HepG2 (cell line): ENCODE data around the gene JSRP1. TPM values are rescaled to one million over a fixed set of nuclear protein-coding genes. Genes with fewer than 3 reads are reported as not detected.

Experiments
- CBX1 ChIP-seq: IDR thresholded peaks from one replicate; pipeline ENCODE4 v1.6.1; 2016; ENCODE audit warnings: antibody characterized with exemption, low read depth
- DNMT1 ChIP-seq: sonication (generic); formaldehyde crosslinking; IDR thresholded peaks from 2 replicates; pipeline ENCODE4 v1.5.1; 2020; ENCODE audit warnings: mild to moderate bottlenecking, missing genetic modification reagents
- ERF ChIP-seq: IDR thresholded peaks from 2 replicates; pipeline ENCODE4 v1.6.1; 2018; ENCODE audit warnings: missing biosample characterization, missing genetic modification reagents
- FOXK2 ChIP-seq: fragments of 450-650 bp; IDR thresholded peaks from 2 replicates; pipeline ENCODE4 v1.6.1; 2016
- MED1 ChIP-seq: sonication (generic); formaldehyde crosslinking; IDR thresholded peaks from 2 replicates; pipeline ENCODE4 v1.4.0; 2020; ENCODE audit warnings: missing genetic modification reagents
- MYNN ChIP-seq: sonication (generic); formaldehyde crosslinking; IDR thresholded peaks from 2 replicates; pipeline ENCODE4 v1.4.0; 2020; ENCODE audit warnings: mild to moderate bottlenecking, low read depth, missing genetic modification reagents
- NFE2 ChIP-seq: sonication (generic); formaldehyde crosslinking; IDR thresholded peaks from 2 replicates; pipeline ENCODE4 v1.4.0; 2020; ENCODE audit warnings: missing genetic modification reagents
- PHF5A ChIP-seq: IDR thresholded peaks from one replicate; pipeline ENCODE4 v1.6.1; 2018; ENCODE audit warnings: low read depth, missing genetic modification reagents; ENCODE audit not compliant: unreplicated experiment
- PLSCR1 ChIP-seq: sonication (generic); formaldehyde crosslinking; IDR thresholded peaks from 2 replicates; pipeline ENCODE4 v1.5.0; 2020; ENCODE audit warnings: missing genetic modification reagents, mild to moderate bottlenecking, borderline replicate concordance
- POGZ ChIP-seq: sonication (generic); formaldehyde crosslinking; IDR thresholded peaks from 2 replicates; pipeline ENCODE4 v1.4.0; 2020; ENCODE audit warnings: mild to moderate bottlenecking, missing genetic modification reagents
- RBM22 ChIP-seq: fragments of 200-400 bp; formaldehyde crosslinking; optimal IDR thresholded peaks from 2 replicates; pipeline ENCODE3; 2017; ENCODE audit warnings: mild to moderate bottlenecking, low read length, moderate library complexity
- TAF1 ChIP-seq: sonication (generic); formaldehyde crosslinking; IDR thresholded peaks from 2 replicates; pipeline ENCODE4 v1.4.0; 2020; ENCODE audit warnings: missing genetic modification reagents
- TRIM22 ChIP-seq: fragments of 450-650 bp; IDR thresholded peaks from 2 replicates; pipeline ENCODE4 v1.6.1; 2017
- ZBTB2 ChIP-seq: sonication (generic); formaldehyde crosslinking; IDR thresholded peaks from 2 replicates; pipeline ENCODE4 v1.8.0; 2022; ENCODE audit warnings: low read depth, missing genetic modification reagents
- ZBTB26 ChIP-seq: IDR thresholded peaks from 2 replicates; pipeline ENCODE4 v1.6.1; 2016; ENCODE audit warnings: missing compliant biosample characterization, missing genetic modification reagents, borderline replicate concordance
- ZBTB38 ChIP-seq: sonication (generic); formaldehyde crosslinking; IDR thresholded peaks from 2 replicates; pipeline ENCODE4 v1.5.1; 2020; ENCODE audit warnings: mild to moderate bottlenecking, missing genetic modification reagents
- ZC3H13 ChIP-seq: sonication (generic); formaldehyde crosslinking; IDR thresholded peaks from 2 replicates; pipeline ENCODE4 v1.8.1; 2023; ENCODE audit warnings: mild to moderate bottlenecking, missing genetic modification reagents, moderate library complexity
- ZFP91 ChIP-seq: sonication (generic); formaldehyde crosslinking; IDR thresholded peaks from 2 replicates; pipeline ENCODE4 v1.9.0; 2022; ENCODE audit warnings: missing genetic modification reagents, mild to moderate bottlenecking, borderline replicate concordance
- ZNF10 ChIP-seq: sonication (generic); formaldehyde crosslinking; IDR thresholded peaks from 2 replicates; pipeline ENCODE4 v1.4.0; 2020; ENCODE audit warnings: mild to moderate bottlenecking, low read depth, missing genetic modification reagents, borderline replicate concordance
- ZNF251 ChIP-seq: sonication (generic); formaldehyde crosslinking; IDR thresholded peaks from 2 replicates; pipeline ENCODE4 v1.9.0; 2021; ENCODE audit warnings: mild to moderate bottlenecking, missing genetic modification reagents
- ZNF282 ChIP-seq: fragments of 450-650 bp; IDR thresholded peaks from 2 replicates; pipeline ENCODE4 v1.6.1; 2018; ENCODE audit not compliant: partially characterized antibody
- ZNF335 ChIP-seq: sonication (generic); formaldehyde crosslinking; IDR thresholded peaks from 2 replicates; pipeline ENCODE4 v1.4.0; 2020; ENCODE audit warnings: missing genetic modification reagents
- ZNF501 ChIP-seq: sonication (generic); formaldehyde crosslinking; IDR thresholded peaks from 2 replicates; pipeline ENCODE4 v1.5.1; 2020; ENCODE audit warnings: mild to moderate bottlenecking, moderate library complexity, missing genetic modification reagents
- ZNF546 ChIP-seq: sonication (generic); formaldehyde crosslinking; conservative IDR thresholded peaks from 2 replicates; pipeline ENCODE4 v1.8.1; 2023; ENCODE audit warnings: mild to moderate bottlenecking, missing genetic modification reagents
- ZNF792 ChIP-seq: IDR thresholded peaks from 2 replicates; pipeline ENCODE4 v1.6.1; 2016
- polyA plus RNA-seq, 8 experiments: library from polyadenylated mRNA; depleted of rRNA in 3 of 8; stranded (reverse) in 7 of 8; unstranded in 1 of 8; fragments of >200 nt; fragmentation: Illumina TruSeq in 4 of 8; extraction: Trizol in 4 of 8; gene quantifications; 2 replicates each; pipeline versions ENCODE4 v1.2.1 to v1.2.3, GENCODE V29; 2011 to 2016; ENCODE audit warnings: low read depth in 4 of 8, missing spikeins in 1 of 8, mixed read lengths in 1 of 8; ENCODE audit not compliant: insufficient read depth in 1 of 8
- total RNA-seq, 5 experiments: library from RNA; depleted of rRNA; stranded (reverse); fragments of >200 nt; fragmentation: Illumina TruSeq; extraction: Trizol; gene quantifications; 2 replicates each; pipeline ENCODE4 v1.2.3, GENCODE V29; 2016; ENCODE audit warnings: low read depth in 1 of 5

JSRP1 gene
- total and polyA plus RNA-seq, 2 of the 13 experiments (the other 11 are each of a cell fraction or from before 2014, with no cell fraction given): 0.16 to 0.38 TPM

GRCh38 chr19:2273356-2274184 lies 17.4 kb upstream of the JSRP1 start (continued):
- TF ChIP-seq ZNF10 (CRISPR knock-in tag) (no peak), POGZ (CRISPR knock-in tag) (peak; percentile 62; the same call in 1 of the 2 replicates), ZNF335 (peak; percentile 57; the same call in 1 of the 2 replicates), ZBTB38 (CRISPR knock-in tag) (peak; percentile 96), ZNF282 (no peak), DNMT1 (CRISPR knock-in tag) (0 out of 2 replicates have a peak, but pooled peaks have one; percentile 54), NFE2 (no peak), PHF5A (peak; percentile 47), MYNN (CRISPR knock-in tag) (peak; percentile 88; the same call in 1 of the 2 replicates), PLSCR1 (0 out of 2 replicates have a peak, but pooled peaks have one; percentile 79), ZFP91 (CRISPR knock-in tag) (peak; percentile 81; the same call in 1 of the 2 replicates), ZNF792 (CRISPR knock-in tag) (0 out of 2 replicates have a peak, but pooled peaks have one; percentile 7), TRIM22 (no peak), ERF (CRISPR knock-in tag) (peak; percentile 88), MED1 (CRISPR knock-in tag) (peak; percentile 69), ZC3H13 (CRISPR knock-in tag) (peak; percentile 96), ZNF251 (no peak), FOXK2 (no peak), RBM22 (peak; percentile 98), CBX1 (no peak), ZBTB2 (CRISPR knock-in tag) (peak; percentile 38; the same call in 1 of the 2 replicates), ZNF546 (CRISPR knock-in tag) (no peak), TAF1 (CRISPR knock-in tag) (0 out of 2 replicates have a peak, but pooled peaks have one; percentile 25), ZBTB26 (CRISPR knock-in tag) (peak; percentile 66; the same call in 1 of the 2 replicates), ZNF501 (CRISPR knock-in tag) (peak; percentile 91)
